Measurements from ENCODE around the gene ZNF608. TPM values are rescaled to one million over a fixed set of nuclear protein-coding genes. Genes with fewer than 3 reads are reported as not detected.

The ZNF608 gene
- total RNA-seq, 1 experiment from 2014 or later = 17.5 TPM

DNA sequence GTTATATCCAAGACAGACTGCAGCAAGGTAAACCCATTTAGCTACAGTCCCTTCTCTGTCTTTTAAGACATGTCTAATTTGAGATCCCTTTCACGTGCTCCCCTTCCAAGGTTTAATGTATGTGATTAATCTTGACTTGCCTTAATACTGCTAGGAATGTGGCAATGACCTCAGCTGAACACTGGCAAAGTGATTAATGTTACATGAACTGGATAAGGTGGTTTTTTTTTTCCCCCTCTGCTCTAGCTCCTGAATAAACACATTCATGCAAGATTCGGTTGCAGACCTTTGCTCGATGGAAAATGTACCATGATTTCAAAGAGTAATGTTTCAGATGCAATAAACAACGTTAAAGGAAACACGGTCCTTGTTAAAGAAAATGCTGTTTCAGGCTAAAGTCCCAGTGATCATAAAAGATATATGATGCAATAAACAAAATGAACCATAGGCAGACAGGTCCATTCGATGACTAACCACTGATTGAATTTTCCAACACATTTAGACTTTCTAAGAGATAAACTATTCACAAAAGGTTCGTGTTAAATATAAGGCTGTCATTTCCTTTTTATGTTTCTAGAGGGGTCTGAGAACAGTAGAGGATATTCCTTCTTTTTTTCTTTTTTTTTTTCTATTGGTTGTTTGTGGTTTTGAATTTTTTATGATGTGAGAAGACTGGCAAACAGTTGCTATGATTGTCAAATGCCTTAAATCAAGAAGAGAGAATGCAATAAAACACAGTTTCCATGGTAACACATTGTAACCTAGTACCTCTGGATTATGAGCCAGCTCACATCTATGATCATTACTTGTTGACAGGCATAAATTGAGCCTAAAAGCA, 44.7 kb upstream of the ZNF608 start:
- Histone ChIP-seq H3K36me3 (ENCODE audit: control insufficient read depth, insufficient read depth, low read length) (no peaks in the 10 kb centered on the region), H3K9me3 (no peaks in the 10 kb centered on the region), H3K27me3 (replicated peaks; ENCODE audit: control insufficient read depth, insufficient read depth, low read length) (no peaks in the 10 kb centered on the region), H3K4me3 (ENCODE audit: low read depth, low read length) (no peak overlapping the region), H3K4me1 (peaks cover 31% of the 10 kb centered on the region)
- Mint-ChIP-seq H3K27ac (ENCODE audit: unreplicated experiment) (no peak overlapping the region), H3K9me3 (ENCODE audit: unreplicated experiment) (no peaks in the 10 kb centered on the region), H3K36me3 (ENCODE audit: insufficient read depth, unreplicated experiment) (no peaks in the 10 kb centered on the region), H3K27me3 (ENCODE audit: insufficient read depth, unreplicated experiment) (no peaks in the 10 kb centered on the region), H3K4me3 (ENCODE audit: unreplicated experiment) (no peak overlapping the region), H3K4me1 (ENCODE audit: low read depth, unreplicated experiment) (peaks cover 11% of the 10 kb centered on the region)
- DNase-seq = no peak
- ChIA-PET POLR2A (no interaction called here), CTCF (no interaction called here)
- intact Hi-C loops (cut with micrococcal nuclease; ENCODE audit: unreplicated experiment) = no loop called here
- BruUV-seq (replicated peaks) = no TSS peak
- TF ChIP-seq, protein P1, sequence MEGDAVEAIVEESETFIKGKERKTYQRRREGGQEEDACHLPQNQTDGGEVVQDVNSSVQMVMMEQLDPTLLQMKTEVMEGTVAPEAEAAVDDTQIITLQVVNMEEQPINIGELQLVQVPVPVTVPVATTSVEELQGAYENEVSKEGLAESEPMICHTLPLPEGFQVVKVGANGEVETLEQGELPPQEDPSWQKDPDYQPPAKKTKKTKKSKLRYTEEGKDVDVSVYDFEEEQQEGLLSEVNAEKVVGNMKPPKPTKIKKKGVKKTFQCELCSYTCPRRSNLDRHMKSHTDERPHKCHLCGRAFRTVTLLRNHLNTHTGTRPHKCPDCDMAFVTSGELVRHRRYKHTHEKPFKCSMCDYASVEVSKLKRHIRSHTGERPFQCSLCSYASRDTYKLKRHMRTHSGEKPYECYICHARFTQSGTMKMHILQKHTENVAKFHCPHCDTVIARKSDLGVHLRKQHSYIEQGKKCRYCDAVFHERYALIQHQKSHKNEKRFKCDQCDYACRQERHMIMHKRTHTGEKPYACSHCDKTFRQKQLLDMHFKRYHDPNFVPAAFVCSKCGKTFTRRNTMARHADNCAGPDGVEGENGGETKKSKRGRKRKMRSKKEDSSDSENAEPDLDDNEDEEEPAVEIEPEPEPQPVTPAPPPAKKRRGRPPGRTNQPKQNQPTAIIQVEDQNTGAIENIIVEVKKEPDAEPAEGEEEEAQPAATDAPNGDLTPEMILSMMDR (IDR thresholded peaks at IDR 0.05; ENCODE audit: insufficient read depth in 1 of 2, low read depth in 1 of 2, low read length in 1 of 2, severe bottlenecking in 1 of 2, unreplicated experiment in 1 of 2) = no peak

DNA sequence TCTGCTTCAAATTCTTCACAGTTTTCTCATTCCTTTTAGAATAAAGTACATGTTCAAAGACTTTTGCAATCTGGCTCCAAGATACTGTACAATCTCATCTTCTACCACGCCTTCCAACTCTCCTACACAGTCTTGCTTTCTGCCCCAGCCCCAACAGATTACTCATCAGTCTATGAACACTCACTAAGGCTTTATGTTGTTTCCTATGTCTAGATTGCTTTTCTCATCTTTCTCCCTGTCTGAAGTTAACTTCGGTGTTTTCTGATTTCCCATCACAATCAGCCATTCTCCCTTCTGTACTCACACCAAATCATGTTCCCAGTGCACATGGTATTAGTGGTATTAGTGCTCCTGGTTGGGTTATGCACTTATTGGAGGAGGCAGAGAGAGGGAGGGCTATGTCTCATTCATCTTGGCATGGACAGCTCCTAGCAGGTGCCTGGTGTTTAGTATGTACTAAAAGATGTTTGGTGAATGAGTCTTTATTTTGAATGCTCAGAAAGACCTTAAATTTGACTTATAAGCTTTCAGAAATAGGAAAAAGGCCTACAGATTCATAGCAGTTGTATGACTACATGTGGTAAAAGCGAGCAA, 44.0 kb upstream of the ZNF608 start:
- Mint-ChIP-seq H3K27me3 (ENCODE audit: insufficient read depth, unreplicated experiment) (no peaks in the 10 kb centered on the region), H3K36me3 (ENCODE audit: insufficient read depth, unreplicated experiment) (no peaks in the 10 kb centered on the region), H3K27ac (ENCODE audit: unreplicated experiment) (no peak overlapping the region), H3K4me1 (ENCODE audit: low read depth, unreplicated experiment) (peaks cover 11% of the 10 kb centered on the region), H3K9me3 (ENCODE audit: unreplicated experiment) (no peaks in the 10 kb centered on the region), H3K4me3 (ENCODE audit: unreplicated experiment) (no peak overlapping the region)
- intact Hi-C loops (cut with micrococcal nuclease; ENCODE audit: unreplicated experiment) = no loop called here
- TF ChIP-seq, protein P1 (IDR thresholded peaks at IDR 0.05; ENCODE audit: insufficient read depth in 1 of 2, low read depth in 1 of 2, low read length in 1 of 2, severe bottlenecking in 1 of 2, unreplicated experiment in 1 of 2) = no peak
- no peaks in the 10 kb centered on the region for H3K36me3 ChIP-seq (ENCODE audit: control insufficient read depth, insufficient read depth, low read length)
- ChIA-PET POLR2A (no interaction called here), CTCF (no interaction called here)
- no peaks in the 10 kb centered on the region for H3K9me3 ChIP-seq
- H3K27me3 ChIP-seq (replicated peaks; ENCODE audit: control insufficient read depth, insufficient read depth, low read length) = no peaks in the 10 kb centered on the region
- H3K4me1 ChIP-seq = peaks cover 31% of the 10 kb centered on the region
- BruUV-seq (replicated peaks) = no TSS peak
- DNase-seq = no peak
- no peak overlapping the region for H3K4me3 ChIP-seq (ENCODE audit: low read depth, low read length)

DNA sequence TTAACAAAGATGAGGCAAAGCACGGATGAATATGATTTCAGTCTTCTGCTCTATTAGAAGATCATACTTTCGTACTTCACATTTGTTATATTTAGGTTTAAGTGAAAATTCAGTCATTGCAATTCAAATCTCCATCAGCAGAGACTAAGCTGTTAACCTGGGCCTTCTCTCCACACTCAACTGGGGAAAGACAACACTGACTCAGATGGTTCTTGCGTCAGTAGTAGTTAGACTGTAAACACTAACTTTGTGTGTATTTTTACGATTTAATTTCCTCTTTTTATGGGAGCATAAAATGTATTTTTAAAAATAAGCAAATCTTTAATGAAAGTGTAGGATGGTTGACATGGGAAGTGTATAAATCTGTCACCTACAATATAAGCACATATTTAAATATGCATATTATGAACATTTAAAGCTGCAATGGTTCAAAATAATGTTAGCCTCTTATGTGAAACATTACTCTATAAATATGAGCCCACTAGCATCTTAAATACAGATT, 42.7 kb upstream of the ZNF608 start:
- no peak overlapping the region for H3K4me3 ChIP-seq (ENCODE audit: low read depth, low read length)
- no peaks in the 10 kb centered on the region for H3K27me3 Mint-ChIP-seq (ENCODE audit: insufficient read depth, unreplicated experiment)
- ChIA-PET CTCF (interaction anchor here (0.6 kb wide), 1 partner anchor 1118 kb away, joined by 3 read pairs; no protein-coding TSS in a partner anchor), POLR2A (no interaction called here)
- H3K27ac Mint-ChIP-seq (ENCODE audit: unreplicated experiment) = no peak overlapping the region
- intact Hi-C loops (cut with micrococcal nuclease; ENCODE audit: unreplicated experiment) = no loop called here
- no peaks in the 10 kb centered on the region for H3K9me3 Mint-ChIP-seq (ENCODE audit: unreplicated experiment)
- no peaks in the 10 kb centered on the region for H3K36me3 ChIP-seq (ENCODE audit: control insufficient read depth, insufficient read depth, low read length)
- TF ChIP-seq, protein P1 (IDR thresholded peaks at IDR 0.05; ENCODE audit: insufficient read depth in 1 of 2, low read depth in 1 of 2, low read length in 1 of 2, severe bottlenecking in 1 of 2, unreplicated experiment in 1 of 2) = no peak
- no peak overlapping the region for H3K4me3 Mint-ChIP-seq (ENCODE audit: unreplicated experiment)
- DNase-seq = no peak
- H3K4me1 Mint-ChIP-seq (ENCODE audit: low read depth, unreplicated experiment) = peaks cover 11% of the 10 kb centered on the region
- H3K4me1 ChIP-seq = peaks cover 31% of the 10 kb centered on the region
- H3K36me3 Mint-ChIP-seq (ENCODE audit: insufficient read depth, unreplicated experiment) = no peaks in the 10 kb centered on the region
- no peaks in the 10 kb centered on the region for H3K27me3 ChIP-seq (replicated peaks; ENCODE audit: control insufficient read depth, insufficient read depth, low read length)
- no TSS peak for BruUV-seq (replicated peaks)
- H3K9me3 ChIP-seq = no peaks in the 10 kb centered on the region
